HCT116 (cell line): ENCODE measurements around the gene SLCO2A1. TPM values are rescaled to one million over a fixed set of nuclear protein-coding genes. Genes with fewer than 3 reads are reported as not detected.

Experiments used
- ATAC-seq: fragments of 200-7000 bp; cut with Tn5 transposase; 2 replicates; pipeline ENCODE4 v1.9.1; 2020; ENCODE audit warnings: mild to moderate bottlenecking, moderate library complexity
- BruUV-seq: library from RNA; stranded (reverse); fragments of 400-500 nt; replicated peaks from 2 replicates; lab custom pipeline; 2021; lab: Mats Ljungman, UMichigan
- CTCF ChIA-PET: fragments of 300-600 bp; sonication (Branson Sonifier 250); formaldehyde crosslinking; loops from one replicate; lab custom pipeline; 2021; ENCODE audit warnings: antibody characterized with exemption; lab: Charles Lee
- POLR2A ChIA-PET: fragments of 300-600, 350-600 bp; sonication (Branson Sonifier 250); formaldehyde crosslinking; loops from one replicate; lab custom pipeline; 2021; ENCODE audit warnings: antibody characterized with exemption; lab: Charles Lee
- RAD21 ChIA-PET, 2 experiments: fragments of 300-600 bp; sonication (Branson Sonifier 250); formaldehyde crosslinking; loops; one replicate each; lab custom pipeline; 2023; ENCODE audit warnings: low total read pairs in 2 of 2; ENCODE audit not compliant: uncharacterized antibody in 2 of 2, unreplicated experiment in 2 of 2, low non-redundant PET in 1 of 2; lab: Charles Lee
- DNase-seq: peaks from one replicate; pipeline ENCODE4 v3.0.0-alpha.2; 2010; ENCODE audit warnings: low read depth, low spot score
- H2AFZ ChIP-seq: fragments of 200-600 bp; shearing (Covaris generic), sonication (generic); 2 replicates; pipeline ENCODE4 v1.6.1; 2017; ENCODE audit warnings: low read depth, mixed run types, mixed read lengths, antibody characterized with exemption, low read length; ENCODE audit not compliant: poor library complexity, severe bottlenecking
- H3K27ac ChIP-seq: 2 replicates; pipeline ENCODE4 v1.5.1; 2012; ENCODE audit warnings: low read depth, low read length
- H3K27me3 ChIP-seq: fragments of 200-600 bp; sonication (generic); 2 replicates; pipeline ENCODE4 v1.6.1; 2016; ENCODE audit warnings: mixed run types, low read length, mixed read lengths; ENCODE audit not compliant: insufficient read depth
- H3K36me3 ChIP-seq, 2 experiments: fragments of 200-500 bp in 1 of 2; fragments of 200-600 bp in 1 of 2; sonication (Bioruptor generic) in 1 of 2; sonication (generic) in 1 of 2; 2 replicates each; pipeline versions ENCODE4 v1.5.1 to v1.6.1; 2014 to 2016; ENCODE audit warnings: low read length in 2 of 2, inconsistent platforms in 1 of 2, mixed read lengths in 1 of 2, mixed run types in 1 of 2; ENCODE audit not compliant: insufficient read depth in 2 of 2, control insufficient read depth in 1 of 2
- H3K4me1 ChIP-seq, 2 experiments: fragments of 200-600 bp in 1 of 2; sonication (generic) in 1 of 2; 2 replicates each; pipeline versions ENCODE4 v1.5.1 to v1.6.1; 2012 to 2017; ENCODE audit warnings: low read length in 2 of 2, inconsistent platforms in 1 of 2, mild to moderate bottlenecking in 1 of 2, mixed read lengths in 1 of 2, mixed run types in 1 of 2, moderate library complexity in 1 of 2; ENCODE audit not compliant: insufficient read depth in 2 of 2, control insufficient read depth in 1 of 2
- H3K4me2 ChIP-seq: fragments of 200-600 bp; sonication (generic); 2 replicates; pipeline ENCODE4 v1.6.1; 2017; ENCODE audit warnings: mixed run types, low read length, mixed read lengths
- H3K4me3 ChIP-seq, 2 experiments: fragments of 200-600 bp in 1 of 2; sonication (generic) in 1 of 2; replicated peaks in 1 of 2; 2 replicates each; pipeline ENCODE4 v1.5.1; 2011 to 2016; ENCODE audit warnings: low read length in 2 of 2, control low read depth in 1 of 2, low read depth in 1 of 2, mild to moderate bottlenecking in 1 of 2, mixed read lengths in 1 of 2, mixed run types in 1 of 2
- H3K79me2 ChIP-seq: fragments of 200-600 bp; sonication (generic); 2 replicates; pipeline ENCODE4 v1.6.1; 2017; ENCODE audit warnings: mild to moderate bottlenecking, mixed run types, low read length, moderate library complexity, mixed read lengths; ENCODE audit not compliant: insufficient read depth
- H3K9ac ChIP-seq: fragments of 200-600 bp; sonication (generic); 2 replicates; pipeline ENCODE4 v1.6.1; 2016; ENCODE audit warnings: low read length, mixed read lengths
- H3K9me2 ChIP-seq: fragments of 200-600 bp; sonication (generic), shearing (Covaris generic); 2 replicates; pipeline ENCODE4 v1.6.1; 2017; ENCODE audit warnings: mixed run types, mild to moderate bottlenecking, moderate library complexity; ENCODE audit not compliant: insufficient read depth
- H3K9me3 ChIP-seq, 2 experiments: fragments of 200-500 bp in 1 of 2; fragments of 200-600 bp in 1 of 2; sonication (Bioruptor generic) in 1 of 2; sonication (generic) in 1 of 2; 2 replicates each; pipeline ENCODE4 v1.6.1; 2014 to 2017; ENCODE audit warnings: low read length in 2 of 2, mixed read lengths in 2 of 2, inconsistent platforms in 1 of 2, low read depth in 1 of 2, mild to moderate bottlenecking in 1 of 2, mixed run types in 1 of 2, moderate library complexity in 1 of 2; ENCODE audit not compliant: control insufficient read depth in 1 of 2, insufficient read depth in 1 of 2
- H4K20me1 ChIP-seq: fragments of 200-600 bp; sonication (generic), shearing (Covaris generic); 2 replicates; pipeline ENCODE4 v1.6.1; 2017; ENCODE audit warnings: mixed run types, mild to moderate bottlenecking, moderate library complexity; ENCODE audit not compliant: insufficient read depth
- ELF1 ChIP-seq: IDR thresholded peaks from 2 replicates; pipeline ENCODE4 v1.6.1; 2012; ENCODE audit warnings: low read depth, borderline replicate concordance
- EZH2 ChIP-seq: fragments of 200-600 bp; sonication (generic); IDR thresholded peaks from 2 replicates; pipeline ENCODE4 v1.6.1; 2017; ENCODE audit warnings: antibody characterized with exemption, mixed run types
- EZH2phosphoT487 ChIP-seq: fragments of 200-600 bp; IDR thresholded peaks from 2 replicates; pipeline ENCODE4 v1.6.1; 2018; ENCODE audit warnings: antibody characterized with exemption, borderline replicate concordance
- MAX ChIP-seq: IDR thresholded peaks from 2 replicates; pipeline ENCODE4 v1.6.1; 2012
- POLR2AphosphoS5 ChIP-seq: IDR thresholded peaks from 2 replicates; pipeline ENCODE4 v1.6.1; 2011; ENCODE audit warnings: mild to moderate bottlenecking, low read depth, low read length, moderate library complexity
- RAD21 ChIP-seq: IDR thresholded peaks from 2 replicates; pipeline ENCODE4 v1.6.1; 2012; ENCODE audit warnings: low read depth, mild to moderate bottlenecking
- SIN3A ChIP-seq: IDR thresholded peaks from 2 replicates; pipeline ENCODE4 v1.6.1; 2012; ENCODE audit warnings: low read depth
- SP1 ChIP-seq: IDR thresholded peaks from 2 replicates; pipeline ENCODE4 v1.6.1; 2012; ENCODE audit warnings: low read depth
- TCF7L2 ChIP-seq: IDR thresholded peaks from 2 replicates; pipeline ENCODE4 v1.7.0; 2011; ENCODE audit warnings: borderline replicate concordance, inconsistent platforms; ENCODE audit not compliant: insufficient read depth, insufficient read length; ENCODE audit errors: extremely low read depth
- ZFX ChIP-seq: fragments of 450-650 bp; IDR thresholded peaks from 2 replicates; pipeline ENCODE4 v1.6.1; 2017
- ZNF274 ChIP-seq: fragments of 200-500 bp; sonication (Bioruptor generic); IDR thresholded peaks from 2 replicates; pipeline ENCODE4 v1.6.1; 2014; ENCODE audit warnings: mild to moderate bottlenecking, low read depth, low read length, inconsistent platforms
- intact Hi-C: fragments of 100-400 bp; cut with micrococcal nuclease; formaldehyde crosslinking; loops from 2 replicates; pipeline ENCODE4 v1.10.0; 2022
- total RNA-seq: library from RNA; stranded (reverse); gene quantifications from one replicate; pipeline ENCODE4 v1.2.1, GENCODE V29; 2021; ENCODE audit not compliant: unreplicated experiment

The SLCO2A1 gene
- total RNA-seq, 1 experiment from 2014 or later, result 0.52 TPM

- ChIA-PET POLR2A (no interaction called here), RAD21 (no interaction called here), CTCF (no interaction called here)
- Histone ChIP-seq H3K9me2 (no peaks in the 10 kb centered on the region), H3K9me3 (no peaks in the 10 kb centered on the region), H3K9ac (no peak overlapping the region), H4K20me1 (no peaks in the 10 kb centered on the region), H3K79me2 (no peaks in the 10 kb centered on the region), H2AFZ (no peak overlapping the region), H3K4me1 (peaks cover 14 to 29% of the 10 kb centered on the region in 2 experiments), H3K36me3 (no peaks in the 10 kb centered on the region), H3K27me3 (peaks cover 4% of the 10 kb centered on the region; the same call in 1 of the 2 replicates), H3K4me3 (no peak overlapping the region), H3K4me2 (no peak overlapping the region), H3K27ac (no peak overlapping the region)
- TF ChIP-seq SP1, result no peak
- intact Hi-C loops, result no loop called here
- ATAC-seq (no peak), DNase-seq (no peak)
- no TSS peak for BruUV-seq
Measured at GRCh38 chr3:134004841-134005240, 24.9 kb downstream of the SLCO2A1 start.

- H3K9me2 ChIP-seq, result no peaks in the 10 kb centered on the region
- no peaks in the 10 kb centered on the region for H4K20me1 ChIP-seq
- intact Hi-C loops, result no loop called here
Measured at GRCh38 chr3:134003066-134003465, 26.7 kb downstream of the SLCO2A1 start.

More at GRCh38 chr3:134003066-134003465, 26.7 kb downstream of the SLCO2A1 start:
- DNase-seq, result no peak
- Histone ChIP-seq H3K4me3 (no peak overlapping the region), H3K4me2 (no peak overlapping the region), H3K27ac (no peak overlapping the region), H3K79me2 (no peaks in the 10 kb centered on the region), H3K9me3 (no peaks in the 10 kb centered on the region), H3K36me3 (no peaks in the 10 kb centered on the region), H3K4me1 (peaks cover 0 to 11% of the 10 kb centered on the region in 2 experiments; a peak in 3 of 4 replicates), H3K27me3 (peaks cover 5% of the 10 kb centered on the region; the same call in 1 of the 2 replicates), H3K9ac (no peak overlapping the region), H2AFZ (no peak overlapping the region)
- BruUV-seq, result no TSS peak
- ChIA-PET POLR2A (no interaction called here), RAD21 (no interaction called here), CTCF (no interaction called here)
- ATAC-seq, result no peak
- TF ChIP-seq SIN3A (no peak), EZH2phosphoT487 (no peak), RAD21 (no peak), ELF1 (no peak), EZH2 (no peak), MAX (no peak), TCF7L2 (no peak), POLR2AphosphoS5 (no peak), ZNF274 (no peak), ZFX (no peak), SP1 (no peak)
